GM12892 (cell line): Measurements from ENCODE around the gene LYSMD3.

Experiments used
- POLR2A ChIP-seq: IDR thresholded peaks from 2 replicates; pipeline ENCODE4 v1.6.1; 2011; ENCODE audit warnings: low read depth, low read length, control low read depth
- POLR2AphosphoS5 ChIP-seq: IDR thresholded peaks from 2 replicates; pipeline ENCODE4 v1.6.1; 2011; ENCODE audit warnings: low read depth, low read length, control low read depth
- TAF1 ChIP-seq: IDR thresholded peaks from 2 replicates; pipeline ENCODE4 v1.6.1; 2011; ENCODE audit warnings: low read depth, mild to moderate bottlenecking, control low read depth, low read length, borderline replicate concordance

DNA sequence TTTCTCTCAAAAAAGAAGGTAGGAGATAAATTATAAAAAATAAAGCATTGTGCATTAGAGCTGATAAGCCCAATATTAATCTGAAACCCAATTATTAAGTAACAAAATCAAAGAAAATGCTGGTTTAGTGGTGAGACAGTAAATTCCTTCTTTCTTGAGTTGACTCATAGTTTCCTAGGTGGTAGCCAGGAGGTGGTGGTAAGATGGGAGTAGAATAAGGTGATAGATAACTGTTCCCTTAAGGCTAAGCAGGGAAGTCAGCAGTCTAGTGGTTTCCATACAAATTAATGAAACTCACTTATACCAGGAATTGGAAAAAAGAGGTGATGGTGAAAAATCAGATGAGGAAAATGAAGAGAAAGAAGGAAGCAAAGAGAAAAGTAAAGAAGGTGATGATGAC, 23.2 kb downstream of the LYSMD3 start:
- TF ChIP-seq POLR2A (no peak), POLR2AphosphoS5 (no peak), TAF1 (no peak)
